GM18907 (cell line): ENCODE data around the gene TMEM272.

Experiments
- ATAC-seq: cut with Tn5 transposase; IDR thresholded peaks from one replicate; pipeline ENCODE4 v1.9.1; 2021; ENCODE audit warnings: mild to moderate bottlenecking, moderate library complexity; ENCODE audit not compliant: unreplicated experiment

The TMEM272 gene

DNA sequence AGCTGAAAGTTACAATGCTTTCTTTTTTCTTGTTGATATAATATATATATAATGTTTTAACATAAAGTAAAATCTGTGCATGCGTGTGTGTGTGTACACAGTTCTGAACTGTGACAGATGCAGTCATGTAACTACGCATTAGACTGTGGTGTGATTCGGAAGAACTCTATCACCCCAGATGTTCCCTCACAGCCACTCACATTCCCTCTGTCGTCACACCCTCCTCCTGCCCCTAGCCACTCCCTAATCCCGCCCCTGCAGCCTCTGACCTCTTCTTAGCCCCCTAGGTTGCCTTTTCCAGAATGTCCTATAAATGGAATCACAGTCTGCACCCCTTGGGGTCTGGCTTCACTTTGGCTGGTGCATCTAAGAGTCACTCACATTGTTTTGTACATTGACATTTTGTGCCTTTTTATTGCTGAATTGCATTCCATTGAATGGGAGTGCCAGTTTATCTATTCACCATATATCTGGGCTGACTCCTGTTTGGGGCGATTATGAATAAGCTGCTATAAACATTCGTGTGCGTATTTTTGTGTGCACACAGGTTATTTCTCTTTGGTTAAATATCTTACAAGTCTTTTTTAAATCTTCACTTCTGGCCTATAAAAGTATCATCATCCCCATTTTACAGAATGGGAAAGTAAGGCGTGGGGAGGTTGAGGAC, 61.4 kb downstream of the TMEM272 start:
- no peak for ATAC-seq

DNA sequence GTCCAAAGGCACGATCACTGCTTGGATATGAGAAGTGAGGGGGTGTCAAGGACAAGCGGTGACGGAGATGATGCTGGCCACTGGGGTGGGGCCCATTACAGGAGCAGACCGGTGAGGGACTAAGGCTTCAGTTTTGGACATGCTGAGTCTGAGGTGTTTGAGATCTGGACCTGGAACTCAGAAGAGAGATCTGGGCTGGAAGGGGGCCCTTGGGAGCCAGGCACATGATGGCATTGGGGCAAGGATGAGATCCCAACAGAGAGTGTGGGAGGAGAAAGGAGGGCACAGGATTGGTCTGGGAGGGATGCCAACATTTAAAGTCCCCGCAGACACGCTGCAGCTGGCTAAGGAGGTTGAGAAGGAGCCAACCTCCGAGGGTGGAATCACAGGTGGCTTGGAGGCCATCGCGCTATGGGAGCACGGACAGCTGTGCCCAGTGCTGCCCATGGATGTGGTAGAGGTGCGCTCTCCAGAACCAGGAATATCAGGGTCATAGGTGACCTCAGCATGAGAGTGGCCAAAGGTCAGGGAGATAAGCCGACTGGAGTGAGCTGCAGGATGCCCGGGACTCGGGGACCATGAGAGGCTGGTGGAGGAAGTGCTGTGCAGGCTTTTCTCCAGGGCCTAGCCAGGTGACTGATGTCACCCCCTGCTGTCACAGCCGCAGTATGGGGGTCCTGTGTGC, 62.8 kb downstream of the TMEM272 start:
- ATAC-seq, result no peak

DNA sequence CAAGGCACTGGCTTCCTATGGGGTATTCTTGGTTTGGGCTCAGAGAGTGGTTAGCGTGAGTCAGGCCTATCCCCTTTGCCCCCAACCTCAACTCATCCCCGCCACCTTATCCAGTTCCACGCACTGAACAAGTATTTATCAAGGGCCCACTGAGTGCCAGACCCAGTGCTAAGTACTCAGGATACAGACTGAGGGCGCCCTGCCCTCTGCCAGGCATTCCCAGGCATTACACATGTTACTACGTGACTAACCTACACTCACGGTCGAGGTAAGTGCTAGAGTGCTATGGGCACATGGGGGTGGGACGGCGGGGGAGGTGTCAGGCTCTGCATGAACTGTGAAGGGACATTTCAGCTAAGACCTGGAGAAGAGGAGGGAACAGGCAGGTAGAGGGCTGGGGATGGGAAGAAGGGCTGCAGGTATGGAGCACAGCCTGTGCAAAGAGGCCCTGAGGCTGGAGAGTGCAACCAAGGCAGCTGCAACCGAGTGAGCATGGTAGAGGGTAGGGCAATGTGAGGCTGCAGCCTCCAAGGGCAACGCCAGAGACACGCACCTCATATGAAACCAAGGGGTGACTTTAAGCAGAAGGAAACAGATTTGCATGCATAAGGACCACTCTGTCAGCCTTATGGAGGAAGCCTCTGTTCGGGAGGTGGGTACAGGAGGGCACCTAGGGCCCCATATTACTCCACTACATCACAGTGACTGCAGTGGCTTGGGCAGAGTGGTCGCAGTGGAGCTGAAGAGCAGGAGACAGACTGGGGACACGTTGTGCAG, 63.5 kb downstream of the TMEM272 start:
- peak; percentile 66 for ATAC-seq

GRCh38 chr13:51780099-51780498, 64.9 kb downstream of the TMEM272 start:
- ATAC-seq, result no peak

DNA sequence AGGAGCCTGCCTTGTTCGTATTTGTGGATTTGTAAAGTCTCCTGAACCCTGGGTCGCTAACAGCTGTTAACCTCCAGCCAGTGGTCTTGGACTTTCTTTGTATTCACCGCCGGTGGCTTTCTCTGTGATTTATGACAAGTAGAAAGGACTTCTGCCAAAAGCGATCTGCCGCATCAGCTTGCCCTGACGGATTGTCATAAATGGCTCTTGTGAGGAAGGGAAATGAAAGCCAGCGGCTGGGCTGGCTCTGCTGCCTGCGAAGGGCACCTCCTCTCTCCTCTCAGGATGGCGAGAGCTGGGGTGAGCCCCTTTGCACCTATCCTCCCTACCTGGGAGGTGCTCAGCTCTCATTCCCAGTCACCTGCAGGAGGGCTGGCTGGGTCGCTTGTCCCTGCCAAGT, 66.6 kb downstream of the TMEM272 start:
- no peak for ATAC-seq

- ATAC-seq, result no peak
Measured at GRCh38 chr13:51777921-51778320, 67.1 kb downstream of the TMEM272 start.

DNA sequence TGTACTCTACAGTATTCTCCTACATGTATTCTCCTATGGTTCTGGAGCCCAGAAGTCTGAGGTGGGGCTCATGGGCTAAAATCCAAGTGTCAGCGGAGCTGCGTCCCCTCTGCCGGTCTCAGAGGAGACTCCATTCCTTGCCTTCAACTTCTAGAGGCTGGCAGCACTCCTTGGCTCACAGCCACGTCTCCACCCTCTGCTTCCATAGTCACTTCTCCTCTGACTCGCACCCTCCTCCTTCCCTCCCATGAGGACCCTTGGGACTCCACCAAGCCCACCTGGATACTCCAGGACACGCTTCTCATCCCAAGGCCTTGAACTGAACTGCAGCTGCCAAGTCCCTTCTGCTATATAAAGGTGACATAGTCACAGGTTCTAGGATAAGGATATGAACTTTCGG, 68.8 kb downstream of the TMEM272 start:
- ATAC-seq, result no peak

GRCh38 chr13:51773515-51773914, 71.5 kb downstream of the TMEM272 start:
- no peak for ATAC-seq

- ATAC-seq, result no peak
Measured at GRCh38 chr13:51772781-51773180, 72.2 kb downstream of the TMEM272 start.

DNA sequence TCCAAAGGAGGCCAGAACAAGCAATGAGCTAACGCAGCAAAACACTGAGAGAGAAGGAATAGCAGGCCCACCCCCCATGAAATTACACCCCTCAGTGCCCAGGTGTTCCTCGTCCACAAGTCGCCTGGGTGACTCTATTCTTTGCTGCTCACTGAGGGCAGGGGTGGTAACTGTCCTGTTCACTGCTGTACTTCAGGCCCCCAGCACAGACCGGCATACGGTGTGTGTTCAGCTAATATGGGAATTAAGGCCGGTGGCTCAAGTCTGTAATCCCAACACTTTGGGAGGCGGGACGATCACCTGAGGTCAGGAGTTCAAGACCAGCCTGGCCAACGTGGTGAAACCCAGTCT, 72.9 kb downstream of the TMEM272 start:
- ATAC-seq, result no peak

DNA sequence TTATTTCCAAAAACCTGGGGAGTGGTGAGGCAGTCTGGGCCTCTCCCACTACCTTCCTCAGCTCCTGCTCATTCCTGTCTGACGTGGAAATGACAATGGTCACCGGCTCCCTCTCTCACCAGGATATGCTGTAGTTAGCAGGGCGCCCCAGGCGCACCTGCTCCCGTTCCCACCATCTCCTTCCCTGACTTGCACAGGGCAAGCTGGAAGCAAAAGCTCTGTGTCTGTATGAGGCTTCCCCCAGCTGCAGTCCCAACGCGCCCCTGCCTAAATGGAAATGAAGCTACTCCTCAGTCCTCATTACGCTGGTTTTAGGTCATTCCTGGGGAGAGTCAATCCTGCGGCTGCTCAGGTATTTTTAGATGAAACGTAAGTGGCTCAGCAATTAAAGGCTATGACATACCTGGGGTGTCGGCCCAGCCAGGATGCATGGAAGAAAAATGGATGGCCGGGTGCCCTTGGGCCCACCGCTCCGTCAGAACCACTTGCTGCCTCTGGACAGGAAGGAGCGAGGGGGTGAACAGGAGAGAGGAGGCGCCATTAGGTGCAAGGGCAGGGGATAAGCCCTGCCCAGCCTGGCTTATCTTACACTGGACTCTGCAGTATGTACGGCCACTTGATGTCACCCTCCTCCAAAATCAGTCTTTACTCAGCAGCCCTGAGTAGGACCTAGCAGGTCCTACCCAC, 73.4 kb downstream of the TMEM272 start:
- ATAC-seq, result no peak

DNA sequence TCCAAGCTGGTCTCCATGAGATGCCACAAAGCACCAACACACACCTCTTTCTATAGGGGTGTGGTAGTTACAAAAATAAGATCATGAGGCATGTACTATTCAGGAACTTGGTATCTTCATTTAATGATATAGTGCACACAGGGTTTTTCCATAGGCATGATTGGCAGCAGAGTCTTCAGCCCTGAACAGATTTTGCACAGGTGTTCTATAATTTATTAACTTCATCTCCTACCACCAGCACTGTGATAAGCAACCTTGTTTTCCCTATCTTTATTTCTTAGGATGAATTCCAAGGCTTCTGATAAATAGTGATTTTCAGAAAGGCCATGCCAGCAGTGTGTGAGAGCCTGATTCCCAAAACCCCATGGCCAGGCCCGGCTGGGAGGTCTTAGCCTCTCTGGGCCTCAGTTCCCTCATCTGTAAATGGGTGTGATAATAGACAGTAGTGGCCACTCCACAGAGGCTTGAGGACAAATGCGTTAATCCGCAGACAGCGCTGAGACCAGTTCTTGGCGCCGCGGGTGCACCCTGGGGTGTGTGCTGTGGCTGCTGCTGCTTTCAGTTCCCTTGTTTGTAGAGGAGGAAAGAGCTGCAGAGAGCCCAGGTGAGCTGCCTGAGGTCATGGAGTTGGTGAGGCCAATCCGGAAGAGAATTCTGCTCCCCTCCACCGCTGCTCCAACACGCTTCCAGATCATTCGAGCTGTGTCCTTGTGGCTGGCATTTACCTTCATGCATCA, 74.1 kb downstream of the TMEM272 start:
- no peak for ATAC-seq

GRCh38 chr13:51770160-51770559, 74.8 kb downstream of the TMEM272 start:
- no peak for ATAC-seq

- no peak for ATAC-seq
Measured at GRCh38 chr13:51769455-51770127, 75.4 kb downstream of the TMEM272 start.

GRCh38 chr13:51768976-51769375, 76.0 kb downstream of the TMEM272 start:
- ATAC-seq, result no peak

- ATAC-seq, result no peak
Measured at GRCh38 chr13:51768378-51768921, 76.5 kb downstream of the TMEM272 start.

- no peak for ATAC-seq
Measured at GRCh38 chr13:51767100-51767499, 77.9 kb downstream of the TMEM272 start.

DNA sequence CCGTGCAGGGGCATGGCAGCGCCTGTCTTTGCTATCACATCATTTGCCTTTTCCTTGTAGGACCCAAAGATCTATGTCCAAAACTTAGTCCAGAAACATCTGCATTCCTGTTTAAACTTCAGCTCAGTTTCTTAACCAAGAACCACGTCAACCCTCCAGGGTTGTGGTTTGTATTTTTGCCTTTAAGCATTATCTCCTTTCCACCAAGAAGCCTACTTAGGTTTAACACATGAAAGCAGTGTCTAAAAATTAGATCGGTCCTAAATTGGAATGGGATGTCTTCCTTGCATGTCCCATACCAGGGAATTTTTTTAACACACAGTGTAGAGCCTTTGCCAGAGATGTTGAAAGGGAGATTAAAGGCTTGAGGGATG, 79.8 kb downstream of the TMEM272 start:
- no peak for ATAC-seq

DNA sequence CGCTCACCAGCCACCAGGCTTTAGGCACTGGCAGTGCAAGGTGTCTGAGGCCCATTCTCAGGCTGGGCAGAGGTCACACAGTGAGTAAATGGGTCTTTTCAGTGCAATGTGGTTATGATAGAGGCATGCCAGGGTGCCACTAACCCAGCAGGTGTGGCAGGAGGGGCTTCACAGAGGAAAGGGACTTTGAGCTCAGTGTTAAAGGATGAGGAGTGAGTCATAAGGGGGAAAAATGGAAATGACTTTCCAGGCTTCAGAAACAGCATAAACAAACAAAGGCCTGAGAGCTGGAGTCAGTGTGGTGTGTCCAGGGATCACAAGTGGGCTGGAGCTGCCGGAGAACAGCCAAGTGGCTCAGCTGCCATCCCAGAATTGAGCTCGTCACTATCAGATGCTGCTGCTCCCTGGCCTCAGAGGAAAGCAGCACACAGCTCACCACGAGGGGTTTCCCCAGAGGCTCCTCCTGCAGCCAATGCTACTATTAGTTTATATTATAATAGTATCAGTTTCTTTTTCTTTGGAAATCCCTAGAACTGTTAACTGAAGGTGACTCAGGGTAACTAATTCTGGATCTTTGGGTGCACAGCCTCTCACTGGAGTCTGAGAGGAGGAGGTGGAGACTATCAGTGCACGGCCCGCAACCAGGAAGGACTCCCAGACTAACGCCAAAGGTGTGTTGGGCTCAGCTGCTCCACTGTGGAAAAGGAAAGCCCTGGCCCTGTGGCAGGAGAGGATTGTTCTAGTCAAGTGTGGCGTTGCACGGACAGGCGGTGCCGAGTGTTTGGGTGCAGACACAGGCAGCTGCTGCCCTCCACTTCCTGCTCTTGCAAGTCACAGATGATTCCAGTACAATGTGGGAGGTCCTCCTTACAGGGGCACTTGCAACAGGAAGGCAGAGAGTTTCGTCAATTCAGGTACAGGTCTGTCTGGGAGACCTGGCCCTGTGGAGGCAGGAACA, 80.5 kb downstream of the TMEM272 start:
- ATAC-seq, result peak; percentile 78
